Measurements from ENCODE around the gene PKD1.

The PKD1 gene

GRCh38 chr16:2054543-2055245, 81.0 kb downstream of the PKD1 start:
- Histone ChIP-seq H3K27ac (ENCODE audit: low read length) (no peak overlapping the region), H3K9ac (ENCODE audit: low read length in 2 of 2) (no peak overlapping the region), H3K36me3 (ENCODE audit: control insufficient read depth in 2 of 2, insufficient read depth in 2 of 2, low read length in 2 of 2) (peaks cover 25 to 47% of the 10 kb centered on the region in 2 donors)

GRCh38 chr16:2053897-2054296, 81.8 kb downstream of the PKD1 start:
- H3K36me3 ChIP-seq (ENCODE audit: control insufficient read depth in 2 of 2, insufficient read depth in 2 of 2, low read length in 2 of 2), result peaks cover 24 to 47% of the 10 kb centered on the region in 2 donors
- H3K9me3 ChIP-seq (ENCODE audit: control insufficient read depth in 2 of 2, low read length in 2 of 2), result no peaks in the 10 kb centered on the region
- H3K27me3 ChIP-seq (ENCODE audit: control insufficient read depth in 1 of 2, insufficient read depth in 2 of 2, low read length in 2 of 2), result no peaks in the 10 kb centered on the region
- H3K4me1 ChIP-seq (ENCODE audit: control insufficient read depth, insufficient read depth, low read length), result peaks cover 5% of the 10 kb centered on the region
- H3K9ac ChIP-seq (ENCODE audit: low read length in 2 of 2), result no peak overlapping the region
- H3K4me3 ChIP-seq (ENCODE audit: low read length in 2 of 2), result no peak overlapping the region
- no peak overlapping the region for H3K27ac ChIP-seq (ENCODE audit: low read length)

More at GRCh38 chr16:2054543-2055245, 81.0 kb downstream of the PKD1 start:
- Histone ChIP-seq H3K4me1 (ENCODE audit: control insufficient read depth, insufficient read depth, low read length) (peaks cover 2% of the 10 kb centered on the region), H3K9me3 (ENCODE audit: control insufficient read depth in 2 of 2, low read length in 2 of 2) (no peaks in the 10 kb centered on the region), H3K27me3 (ENCODE audit: control insufficient read depth in 1 of 2, insufficient read depth in 2 of 2, low read length in 2 of 2) (no peaks in the 10 kb centered on the region), H3K4me3 (ENCODE audit: low read length in 2 of 2) (no peak overlapping the region)

GRCh38 chr16:2053211-2053610, 82.5 kb downstream of the PKD1 start:
- Histone ChIP-seq H3K36me3 (ENCODE audit: control insufficient read depth in 2 of 2, insufficient read depth in 2 of 2, low read length in 2 of 2) (peaks cover 24 to 41% of the 10 kb centered on the region in 2 donors), H3K4me1 (ENCODE audit: control insufficient read depth, insufficient read depth, low read length) (peaks cover 12% of the 10 kb centered on the region), H3K9me3 (ENCODE audit: control insufficient read depth in 2 of 2, low read length in 2 of 2) (no peaks in the 10 kb centered on the region), H3K27ac (ENCODE audit: low read length) (no peak overlapping the region), H3K27me3 (ENCODE audit: control insufficient read depth in 1 of 2, insufficient read depth in 2 of 2, low read length in 2 of 2) (no peaks in the 10 kb centered on the region), H3K4me3 (ENCODE audit: low read length in 2 of 2) (no peak overlapping the region), H3K9ac (ENCODE audit: low read length in 2 of 2) (no peak overlapping the region)

GRCh38 chr16:2048116-2048543, 87.6 kb downstream of the PKD1 start:
- Histone ChIP-seq H3K27ac (ENCODE audit: low read length) (no peak overlapping the region), H3K36me3 (ENCODE audit: control insufficient read depth in 2 of 2, insufficient read depth in 2 of 2, low read length in 2 of 2) (peaks cover 3 to 17% of the 10 kb centered on the region in 2 donors), H3K4me3 (ENCODE audit: low read length in 2 of 2) (peak overlapping the region; percentile 83 to 90), H3K4me1 (ENCODE audit: control insufficient read depth, insufficient read depth, low read length) (peaks cover 36% of the 10 kb centered on the region), H3K9ac (ENCODE audit: low read length in 2 of 2) (peak overlapping the region; percentile 67 to 85), H3K27me3 (ENCODE audit: control insufficient read depth in 1 of 2, insufficient read depth in 2 of 2, low read length in 2 of 2) (no peaks in the 10 kb centered on the region), H3K9me3 (ENCODE audit: control insufficient read depth in 2 of 2, low read length in 2 of 2) (no peaks in the 10 kb centered on the region)

- Histone ChIP-seq H3K27ac (ENCODE audit: low read length) (peak within 1 kb of the TSS; percentile 41), H3K27me3 (ENCODE audit: control insufficient read depth in 1 of 2, insufficient read depth in 2 of 2, low read length in 2 of 2) (no peaks in the 10 kb centered on the region), H3K36me3 (ENCODE audit: control insufficient read depth in 2 of 2, insufficient read depth in 2 of 2, low read length in 2 of 2) (peaks cover 3 to 16% of the 10 kb centered on the region in 2 donors), H3K4me3 (ENCODE audit: low read length in 2 of 2) (peak within 1 kb of the TSS; percentile 83 to 90), H3K9ac (ENCODE audit: low read length in 2 of 2) (peak within 1 kb of the TSS; percentile 67 to 85), H3K9me3 (ENCODE audit: control insufficient read depth in 2 of 2, low read length in 2 of 2) (no peaks in the 10 kb centered on the region), H3K4me1 (ENCODE audit: control insufficient read depth, insufficient read depth, low read length) (peaks cover 39% of the 10 kb centered on the region)
These were observed 88.2 kb downstream of the PKD1 start, which contains the start of the genes NTHL1 and TSC2 for GRCh38 chr16:2047330-2048115. Gene NTHL1 (minus strand): TSS chr16:2047834. CDS start chr16:2047823, 11 bp downstream. Gene TSC2 (plus strand): TSS chr16:2047985. CDS start chr16:2048616, 631 bp downstream.

- Histone ChIP-seq H3K27me3 (ENCODE audit: control insufficient read depth in 1 of 2, insufficient read depth in 2 of 2, low read length in 2 of 2) (no peaks in the 10 kb centered on the region), H3K4me3 (ENCODE audit: low read length in 2 of 2) (peak overlapping the region; percentile 83 to 90), H3K9ac (ENCODE audit: low read length in 2 of 2) (peak overlapping the region; percentile 36 to 45), H3K27ac (ENCODE audit: low read length) (peak overlapping the region; percentile 41), H3K9me3 (ENCODE audit: control insufficient read depth in 2 of 2, low read length in 2 of 2) (no peaks in the 10 kb centered on the region), H3K36me3 (ENCODE audit: control insufficient read depth in 2 of 2, insufficient read depth in 2 of 2, low read length in 2 of 2) (peaks cover 0 to 11% of the 10 kb centered on the region in 2 donors), H3K4me1 (ENCODE audit: control insufficient read depth, insufficient read depth, low read length) (peaks cover 42% of the 10 kb centered on the region)
These were observed 88.8 kb downstream of the PKD1 start for GRCh38 chr16:2046893-2047329.

GRCh38 chr16:2045965-2046892, 89.5 kb downstream of the PKD1 start:
- H3K4me3 ChIP-seq (ENCODE audit: low read length in 2 of 2), result peak overlapping the region in 1 of 2 donors; percentile 83
- H3K36me3 ChIP-seq (ENCODE audit: control insufficient read depth in 2 of 2, insufficient read depth in 2 of 2, low read length in 2 of 2), result peaks cover 0 to 7% of the 10 kb centered on the region in 2 donors
- H3K27ac ChIP-seq (ENCODE audit: low read length), result peak overlapping the region; percentile 41
- no peaks in the 10 kb centered on the region for H3K9me3 ChIP-seq (ENCODE audit: control insufficient read depth in 2 of 2, low read length in 2 of 2)
- H3K4me1 ChIP-seq (ENCODE audit: control insufficient read depth, insufficient read depth, low read length), result peaks cover 43% of the 10 kb centered on the region
- no peaks in the 10 kb centered on the region for H3K27me3 ChIP-seq (ENCODE audit: control insufficient read depth in 1 of 2, insufficient read depth in 2 of 2, low read length in 2 of 2)
- no peak overlapping the region for H3K9ac ChIP-seq (ENCODE audit: low read length in 2 of 2)

GRCh38 chr16:2044541-2044940, 91.2 kb downstream of the PKD1 start:
- H3K27me3 ChIP-seq (ENCODE audit: control insufficient read depth in 1 of 2, insufficient read depth in 2 of 2, low read length in 2 of 2), result no peaks in the 10 kb centered on the region
- peaks cover 0 to 2% of the 10 kb centered on the region in 2 donors for H3K36me3 ChIP-seq (ENCODE audit: control insufficient read depth in 2 of 2, insufficient read depth in 2 of 2, low read length in 2 of 2)
- no peak overlapping the region for H3K9ac ChIP-seq (ENCODE audit: low read length in 2 of 2)
- H3K4me1 ChIP-seq (ENCODE audit: control insufficient read depth, insufficient read depth, low read length), result peaks cover 48% of the 10 kb centered on the region
- no peak overlapping the region for H3K27ac ChIP-seq (ENCODE audit: low read length)
- no peak overlapping the region for H3K4me3 ChIP-seq (ENCODE audit: low read length in 2 of 2)
- no peaks in the 10 kb centered on the region for H3K9me3 ChIP-seq (ENCODE audit: control insufficient read depth in 2 of 2, low read length in 2 of 2)

- Histone ChIP-seq H3K4me3 (ENCODE audit: low read length in 2 of 2) (no peak overlapping the region), H3K27me3 (ENCODE audit: control insufficient read depth in 1 of 2, insufficient read depth in 2 of 2, low read length in 2 of 2) (no peaks in the 10 kb centered on the region), H3K36me3 (ENCODE audit: control insufficient read depth in 2 of 2, insufficient read depth in 2 of 2, low read length in 2 of 2) (peaks cover 0 to 2% of the 10 kb centered on the region in 2 donors), H3K27ac (ENCODE audit: low read length) (no peak overlapping the region), H3K9ac (ENCODE audit: low read length in 2 of 2) (no peak overlapping the region), H3K4me1 (ENCODE audit: control insufficient read depth, insufficient read depth, low read length) (peaks cover 51% of the 10 kb centered on the region), H3K9me3 (ENCODE audit: control insufficient read depth in 2 of 2, low read length in 2 of 2) (no peaks in the 10 kb centered on the region)
These were observed 91.8 kb downstream of the PKD1 start for GRCh38 chr16:2043667-2044451.

All from stomach smooth muscle (tissue), 2 donors.